ENCODE measurements around the gene SGPL1.
A peak's percentile ranks its signal among the peaks of the same experiment; 100 is the strongest.
"Not testable (repeated sequence)": the region's sequence is repeated elsewhere in the genome, so short reads cannot be mapped to it uniquely, and the experiment has no call there.

Gene SGPL1

GRCh38 chr10:70815504-70816219 is at the start of gene SGPL1:
Gene SGPL1, plus strand, starts transcription at chr10:70815948. Its CDS starts 906 bp downstream, at chr10:70816854.
- peak; percentile 79 for DNase-seq (ENCODE audit: low spot score)

- DNase-seq (ENCODE audit: low spot score), result not testable (repeated sequence)
Observed at GRCh38 chr10:70768026-70768685, 47.6 kb upstream of the SGPL1 start.

- no peak for DNase-seq (ENCODE audit: low spot score)
Observed at GRCh38 chr10:70769121-70769520, 46.6 kb upstream of the SGPL1 start.

- DNase-seq (ENCODE audit: low spot score), result no peak
Observed at GRCh38 chr10:70770001-70770400, 45.7 kb upstream of the SGPL1 start.

GRCh38 chr10:70770516-70770915 is 45.2 kb upstream of the SGPL1 start:
- not testable (repeated sequence) for DNase-seq (ENCODE audit: low spot score)

GRCh38 chr10:70771311-70772194 is 44.2 kb upstream of the SGPL1 start:
- DNase-seq (ENCODE audit: low spot score), result no peak

GRCh38 chr10:70772627-70773026 is 43.1 kb upstream of the SGPL1 start:
- no peak for DNase-seq (ENCODE audit: low spot score)

GRCh38 chr10:70773461-70773860 is 42.3 kb upstream of the SGPL1 start:
- DNase-seq (ENCODE audit: low spot score), result no peak

GRCh38 chr10:70773965-70774809 is 41.6 kb upstream of the SGPL1 start:
- no peak for DNase-seq (ENCODE audit: low spot score)

GRCh38 chr10:70774810-70775678 is 40.7 kb upstream of the SGPL1 start:
- DNase-seq (ENCODE audit: low spot score), result no peak

- DNase-seq (ENCODE audit: low spot score), result no peak
Observed at GRCh38 chr10:70775679-70776454, 39.9 kb upstream of the SGPL1 start.

- no peak for DNase-seq (ENCODE audit: low spot score)
Observed at GRCh38 chr10:70776455-70777005, 39.2 kb upstream of the SGPL1 start.

GRCh38 chr10:70777063-70777875 is 38.5 kb upstream of the SGPL1 start:
- no peak for DNase-seq (ENCODE audit: low spot score)

GRCh38 chr10:70778267-70778924 is 37.4 kb upstream of the SGPL1 start:
- DNase-seq (ENCODE audit: low spot score), result no peak

- DNase-seq (ENCODE audit: low spot score), result no peak
Observed at GRCh38 chr10:70779088-70779487, 36.7 kb upstream of the SGPL1 start.

- no peak for DNase-seq (ENCODE audit: low spot score)
Observed at GRCh38 chr10:70779511-70780369, 36.0 kb upstream of the SGPL1 start.

GRCh38 chr10:70780370-70780760 is 35.4 kb upstream of the SGPL1 start:
- DNase-seq (ENCODE audit: low spot score), result no peak

Measured in kidney capillary endothelial cell (primary cell).